CD14-positive monocyte (primary cell): ENCODE results near the gene DNAH11. TPM values are rescaled to one million over a fixed set of nuclear protein-coding genes. Genes with fewer than 3 reads are reported as not detected.

Experiments
- DNase-seq, 3 donors: peaks; one replicate each; pipeline ENCODE4 v3.0.0-alpha.2; 2011 to 2022
- H2AFZ ChIP-seq: 2 replicates; pipeline ENCODE4 v1.6.0; 2012; ENCODE audit warnings: mild to moderate bottlenecking, low read depth, low read length, inconsistent platforms; ENCODE audit not compliant: insufficient read depth, poor library complexity, severe bottlenecking
- H3K27ac ChIP-seq, 2 donors: 1 replicate in 1 of 2; 2 replicates in 1 of 2; pipeline ENCODE4 v1.5.1; 2012 to 2013; ENCODE audit warnings: low read length in 2 of 2, control low read depth in 1 of 2, inconsistent platforms in 1 of 2, low read depth in 1 of 2, mild to moderate bottlenecking in 1 of 2
- H3K27me3 ChIP-seq, 2 donors: one replicate each; pipeline versions ENCODE4 v1.6.0 to v1.6.1; 2011 to 2013; ENCODE audit warnings: low read length in 2 of 2; ENCODE audit not compliant: control insufficient read depth in 2 of 2, insufficient read depth in 2 of 2
- H3K36me3 ChIP-seq, 2 donors: replicated peaks in 1 of 2; 1 replicate in 1 of 2; 2 replicates in 1 of 2; pipeline versions ENCODE4 v1.5.1 to v1.6.1; 2012 to 2013; ENCODE audit warnings: low read length in 2 of 2, control low read depth in 1 of 2, inconsistent platforms in 1 of 2, mild to moderate bottlenecking in 1 of 2; ENCODE audit not compliant: insufficient read depth in 2 of 2, control insufficient read depth in 1 of 2
- H3K4me1 ChIP-seq, 2 donors: 1 replicate in 1 of 2; 2 replicates in 1 of 2; pipeline versions ENCODE4 v1.5.1 to v1.6.1; 2012 to 2013; ENCODE audit warnings: low read length in 2 of 2, control low read depth in 1 of 2, inconsistent platforms in 1 of 2, mild to moderate bottlenecking in 1 of 2, moderate library complexity in 1 of 2; ENCODE audit not compliant: insufficient read depth in 2 of 2, control insufficient read depth in 1 of 2
- H3K4me2 ChIP-seq: replicated peaks from 2 replicates; pipeline ENCODE3; 2012; ENCODE audit warnings: low read length, moderate library complexity, mild to moderate bottlenecking; ENCODE audit not compliant: poor library complexity, severe bottlenecking; ENCODE audit errors: extremely low read depth
- H3K4me3 ChIP-seq, 3 experiments: fragments of 200-600 bp in 1 of 3; sonication (generic) in 1 of 3; replicated peaks in 1 of 3; 1 replicate in 2 of 3; 2 replicates in 1 of 3; pipeline ENCODE4 v1.5.1; 2011 to 2013; ENCODE audit warnings: low read length in 3 of 3, mild to moderate bottlenecking in 3 of 3, control low read depth in 2 of 3, low read depth in 2 of 3, inconsistent platforms in 1 of 3, moderate library complexity in 1 of 3
- H3K79me2 ChIP-seq: 2 replicates; pipeline ENCODE4 v1.6.0; 2012; ENCODE audit warnings: mild to moderate bottlenecking, control low read depth, inconsistent platforms, low read length, moderate library complexity; ENCODE audit not compliant: insufficient read depth
- H3K9ac ChIP-seq: 2 replicates; pipeline ENCODE4 v1.6.0; 2017; ENCODE audit warnings: low read length, mild to moderate bottlenecking; ENCODE audit not compliant: insufficient read depth, poor library complexity, severe bottlenecking
- H3K9me3 ChIP-seq, 2 donors: replicated peaks in 1 of 2; 1 replicate in 1 of 2; 2 replicates in 1 of 2; pipeline versions ENCODE4 v1.5.1 to v1.6.1; 2012 to 2013; ENCODE audit warnings: low read length in 2 of 2, control low read depth in 1 of 2; ENCODE audit not compliant: control insufficient read depth in 1 of 2, insufficient read depth in 1 of 2
- H4K20me1 ChIP-seq: 2 replicates; pipeline ENCODE4 v1.6.0; 2012; ENCODE audit warnings: mild to moderate bottlenecking, low read length, control low read depth, moderate library complexity; ENCODE audit not compliant: insufficient read depth
- H3K27ac Mint-ChIP-seq, 7 donors: one replicate each; pipeline ENCODE4 v1.8.0; 2020; ENCODE audit warnings: mild to moderate bottlenecking in 7 of 7, mixed read lengths in 7 of 7, moderate library complexity in 6 of 7, inconsistent platforms in 2 of 7
- H3K27me3 Mint-ChIP-seq, 3 donors: one replicate each; pipeline ENCODE4 v1.8.0; 2021 to 2022; ENCODE audit warnings: low read depth in 3 of 3, mild to moderate bottlenecking in 3 of 3, mixed read lengths in 3 of 3, moderate library complexity in 3 of 3, inconsistent platforms in 1 of 3
- H3K36me3 Mint-ChIP-seq, 2 donors: one replicate each; pipeline ENCODE4 v1.8.0; 2020; ENCODE audit warnings: mixed read lengths in 2 of 2, inconsistent platforms in 1 of 2, mild to moderate bottlenecking in 1 of 2
- H3K4me1 Mint-ChIP-seq: one replicate; pipeline ENCODE4 v1.8.0; 2020; ENCODE audit warnings: mild to moderate bottlenecking, mixed read lengths
- H3K4me3 Mint-ChIP-seq, 2 donors: one replicate each; pipeline ENCODE4 v1.8.0; 2020; ENCODE audit warnings: mild to moderate bottlenecking in 2 of 2, mixed read lengths in 2 of 2, moderate library complexity in 1 of 2
- H3K9me3 Mint-ChIP-seq, 7 donors: one replicate each; pipeline ENCODE4 v1.8.0; 2020 to 2022; ENCODE audit warnings: mixed read lengths in 7 of 7, mild to moderate bottlenecking in 6 of 7, moderate library complexity in 6 of 7, inconsistent platforms in 2 of 7
- WGBS: methylation state at CpG from one replicate; pipeline ENCODE4 v1.1.5; 2013; ENCODE audit warnings: missing lambda C conversion rate; ENCODE audit not compliant: insufficient coverage; 5-methylcytosine and 5-hydroxymethylcytosine counted together
- intact Hi-C, 2 donors: fragments of 100-400 bp; cut with micrococcal nuclease; formaldehyde crosslinking; loops; one replicate each; pipeline versions ENCODE4 v1.15.0 to v1.15.1; 2023
- polyA plus RNA-seq, 3 donors: library from polyadenylated mRNA; depleted of rRNA in 1 of 3; unstranded in 2 of 3; stranded (reverse) in 1 of 3; fragments of 300-500 nt in 2 of 3; fragments of >200 nt in 1 of 3; fragmentation: Illumina TruSeq in 2 of 3; gene quantifications; 1 replicate in 2 of 3; 2 replicates in 1 of 3; pipeline ENCODE4 v1.2.3, GENCODE V29; 2012 to 2021
- TF ChIP-seq, protein P1 (sequence below): fragments of 200-600 bp; IDR thresholded peaks from one replicate; pipeline ENCODE4 v1.8.0; 2022; ENCODE audit warnings: antibody characterized with exemption, mild to moderate bottlenecking

DNAH11 gene
- polyA plus RNA-seq, 3 donors: not detected

GRCh38 chr7:21916176-21916575 lies 373.3 kb downstream of the DNAH11 start:
- intact Hi-C loops: no loop called here
- Histone ChIP-seq H3K36me3 (peaks cover 0 to 35% of the 10 kb centered on the region in 2 donors), H3K27ac (no peak overlapping the region), H3K4me2 (no peak overlapping the region), H3K27me3 (no peaks in the 10 kb centered on the region), H4K20me1 (no peaks in the 10 kb centered on the region), H3K9me3 (no peaks in the 10 kb centered on the region), H3K79me2 (peaks cover 20% of the 10 kb centered on the region), H3K9ac (no peak overlapping the region), H3K4me1 (peaks cover 0 to 4% of the 10 kb centered on the region in 2 donors), H2AFZ (no peak overlapping the region), H3K4me3 (no peak overlapping the region)
- Mint-ChIP-seq H3K27ac (no peak overlapping the region), H3K27me3 (no peaks in the 10 kb centered on the region), H3K4me3 (no peak overlapping the region), H3K4me1 (peaks cover 11% of the 10 kb centered on the region), H3K9me3 (no peaks in the 10 kb centered on the region), H3K36me3 (peaks cover 20 to 25% of the 10 kb centered on the region in 2 donors)
- DNase-seq: no peak
- WGBS: 80% methylated on average over 1 of the region's 7 CpGs
- TF ChIP-seq, protein P1, sequence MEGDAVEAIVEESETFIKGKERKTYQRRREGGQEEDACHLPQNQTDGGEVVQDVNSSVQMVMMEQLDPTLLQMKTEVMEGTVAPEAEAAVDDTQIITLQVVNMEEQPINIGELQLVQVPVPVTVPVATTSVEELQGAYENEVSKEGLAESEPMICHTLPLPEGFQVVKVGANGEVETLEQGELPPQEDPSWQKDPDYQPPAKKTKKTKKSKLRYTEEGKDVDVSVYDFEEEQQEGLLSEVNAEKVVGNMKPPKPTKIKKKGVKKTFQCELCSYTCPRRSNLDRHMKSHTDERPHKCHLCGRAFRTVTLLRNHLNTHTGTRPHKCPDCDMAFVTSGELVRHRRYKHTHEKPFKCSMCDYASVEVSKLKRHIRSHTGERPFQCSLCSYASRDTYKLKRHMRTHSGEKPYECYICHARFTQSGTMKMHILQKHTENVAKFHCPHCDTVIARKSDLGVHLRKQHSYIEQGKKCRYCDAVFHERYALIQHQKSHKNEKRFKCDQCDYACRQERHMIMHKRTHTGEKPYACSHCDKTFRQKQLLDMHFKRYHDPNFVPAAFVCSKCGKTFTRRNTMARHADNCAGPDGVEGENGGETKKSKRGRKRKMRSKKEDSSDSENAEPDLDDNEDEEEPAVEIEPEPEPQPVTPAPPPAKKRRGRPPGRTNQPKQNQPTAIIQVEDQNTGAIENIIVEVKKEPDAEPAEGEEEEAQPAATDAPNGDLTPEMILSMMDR: no peak

GRCh38 chr7:21916629-21917028 lies 373.8 kb downstream of the DNAH11 start:
- TF ChIP-seq, protein P1: no peak
- Histone ChIP-seq H2AFZ (no peak overlapping the region), H3K4me2 (no peak overlapping the region), H3K9me3 (no peaks in the 10 kb centered on the region), H3K79me2 (peaks cover 24% of the 10 kb centered on the region), H4K20me1 (no peaks in the 10 kb centered on the region), H3K9ac (no peak overlapping the region), H3K27ac (no peak overlapping the region), H3K4me3 (no peak overlapping the region), H3K27me3 (no peaks in the 10 kb centered on the region), H3K4me1 (peaks cover 0 to 4% of the 10 kb centered on the region in 2 donors), H3K36me3 (peaks cover 0 to 31% of the 10 kb centered on the region in 2 donors)
- H3K27me3 Mint-ChIP-seq: no peaks in the 10 kb centered on the region
- intact Hi-C loops: no loop called here
- H3K4me3 Mint-ChIP-seq: no peak overlapping the region
- no peaks in the 10 kb centered on the region for H3K9me3 Mint-ChIP-seq
- H3K27ac Mint-ChIP-seq: no peak overlapping the region
- peaks cover 11% of the 10 kb centered on the region for H3K4me1 Mint-ChIP-seq
- WGBS: 83% methylated on average over 1 of the region's 5 CpGs
- DNase-seq: no peak
- H3K36me3 Mint-ChIP-seq: peaks cover 17 to 23% of the 10 kb centered on the region in 2 donors
